GM23338 (cell line): ENCODE data around the gene CFP. TPM values are rescaled to one million over a fixed set of nuclear protein-coding genes. Genes with fewer than 3 reads are reported as not detected.

Experiments
- CREB1 ChIP-seq: fragments of 250-450 bp; sonication (Bioruptor Pico); IDR thresholded peaks from 2 replicates; pipeline ENCODE4 v1.5.0; 2020; ENCODE audit warnings: low read depth, mild to moderate bottlenecking, moderate library complexity
- ETS1 ChIP-seq: IDR thresholded peaks from 2 replicates; pipeline ENCODE4 v1.6.1; 2016; ENCODE audit warnings: antibody characterized with exemption
- JUNB ChIP-seq: IDR thresholded peaks from one replicate; pipeline ENCODE4 v1.6.1; 2016; ENCODE audit warnings: antibody characterized with exemption; ENCODE audit not compliant: unreplicated experiment
- POLR2AphosphoS5 ChIP-seq: IDR thresholded peaks from 2 replicates; pipeline ENCODE4 v1.6.1; 2016; ENCODE audit warnings: antibody characterized with exemption, low read depth
- STAT1 ChIP-seq: IDR thresholded peaks from one replicate; pipeline ENCODE4 v1.6.1; 2016; ENCODE audit warnings: antibody characterized with exemption; ENCODE audit not compliant: unreplicated experiment
- ZNF331 ChIP-seq: fragments of 250-450 bp; sonication (Bioruptor Pico); IDR thresholded peaks from 2 replicates; pipeline ENCODE4 v1.5.0; 2020; ENCODE audit warnings: low read depth, mild to moderate bottlenecking, moderate library complexity
- ZNF462 ChIP-seq: fragments of 250-450 bp; sonication (Bioruptor Pico); IDR thresholded peaks from 2 replicates; pipeline ENCODE4 v1.5.0; 2020; ENCODE audit warnings: mild to moderate bottlenecking, moderate library complexity
- polyA plus RNA-seq: library from polyadenylated mRNA; unstranded; fragments of >200 nt; fragmentation: Nextera tagmentation; extraction: Ambion mirVana; gene quantifications from 2 replicates; pipeline ENCODE4 v1.2.1, GENCODE V29; 2016
- total RNA-seq: library from RNA; depleted of rRNA; stranded (reverse); fragments of >200 nt; shearing (Covaris generic); gene quantifications from 2 replicates; pipeline ENCODE4 v1.2.3, GENCODE V29; 2014
- TF ChIP-seq, protein P1 (sequence below): IDR thresholded peaks from one replicate; pipeline ENCODE4 v1.6.1; 2018; ENCODE audit warnings: antibody characterized with exemption; ENCODE audit not compliant: unreplicated experiment

CFP gene
- total and polyA plus RNA-seq, 2 experiments from 2014 or later: 2.1 to 2.2 TPM

DNA sequence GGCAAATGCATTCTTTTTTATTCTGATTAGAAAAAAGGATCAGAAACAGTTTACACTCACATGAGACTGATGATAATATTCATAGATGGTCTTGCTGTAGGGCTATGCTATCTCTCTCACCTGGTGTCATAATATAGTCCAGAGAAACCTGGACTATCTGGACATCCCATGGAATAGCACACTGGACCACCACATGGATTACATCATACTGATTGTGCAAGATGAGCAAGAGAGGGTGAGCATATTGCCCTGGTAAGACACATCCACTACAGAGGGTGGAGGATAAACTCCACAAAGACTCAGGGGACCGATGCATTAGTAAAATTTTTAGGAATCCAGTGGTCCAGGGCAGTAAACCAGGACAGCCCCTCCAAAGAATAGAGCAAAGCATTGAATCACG, 18.2 kb downstream of the CFP start (continued):
- TF ChIP-seq ZNF462 (no peak), ZNF331 (CRISPR knock-in tag) (no peak), JUNB (no peak), CREB1 (CRISPR knock-in tag) (no peak), STAT1 (no peak), ETS1 (no peak), POLR2AphosphoS5 (no peak)
- TF ChIP-seq, protein P1, sequence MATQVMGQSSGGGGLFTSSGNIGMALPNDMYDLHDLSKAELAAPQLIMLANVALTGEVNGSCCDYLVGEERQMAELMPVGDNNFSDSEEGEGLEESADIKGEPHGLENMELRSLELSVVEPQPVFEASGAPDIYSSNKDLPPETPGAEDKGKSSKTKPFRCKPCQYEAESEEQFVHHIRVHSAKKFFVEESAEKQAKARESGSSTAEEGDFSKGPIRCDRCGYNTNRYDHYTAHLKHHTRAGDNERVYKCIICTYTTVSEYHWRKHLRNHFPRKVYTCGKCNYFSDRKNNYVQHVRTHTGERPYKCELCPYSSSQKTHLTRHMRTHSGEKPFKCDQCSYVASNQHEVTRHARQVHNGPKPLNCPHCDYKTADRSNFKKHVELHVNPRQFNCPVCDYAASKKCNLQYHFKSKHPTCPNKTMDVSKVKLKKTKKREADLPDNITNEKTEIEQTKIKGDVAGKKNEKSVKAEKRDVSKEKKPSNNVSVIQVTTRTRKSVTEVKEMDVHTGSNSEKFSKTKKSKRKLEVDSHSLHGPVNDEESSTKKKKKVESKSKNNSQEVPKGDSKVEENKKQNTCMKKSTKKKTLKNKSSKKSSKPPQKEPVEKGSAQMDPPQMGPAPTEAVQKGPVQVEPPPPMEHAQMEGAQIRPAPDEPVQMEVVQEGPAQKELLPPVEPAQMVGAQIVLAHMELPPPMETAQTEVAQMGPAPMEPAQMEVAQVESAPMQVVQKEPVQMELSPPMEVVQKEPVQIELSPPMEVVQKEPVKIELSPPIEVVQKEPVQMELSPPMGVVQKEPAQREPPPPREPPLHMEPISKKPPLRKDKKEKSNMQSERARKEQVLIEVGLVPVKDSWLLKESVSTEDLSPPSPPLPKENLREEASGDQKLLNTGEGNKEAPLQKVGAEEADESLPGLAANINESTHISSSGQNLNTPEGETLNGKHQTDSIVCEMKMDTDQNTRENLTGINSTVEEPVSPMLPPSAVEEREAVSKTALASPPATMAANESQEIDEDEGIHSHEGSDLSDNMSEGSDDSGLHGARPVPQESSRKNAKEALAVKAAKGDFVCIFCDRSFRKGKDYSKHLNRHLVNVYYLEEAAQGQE: no peak
